Endothelial cell (in vitro differentiated cells): ENCODE results near the gene TMEM106C. TPM values are rescaled to one million over a fixed set of nuclear protein-coding genes. Genes with fewer than 3 reads are reported as not detected.

Experiments
- DNase-seq: peaks from one replicate; pipeline ENCODE4 v3.0.0; 2021; ENCODE audit warnings: low spot score
- H3K27ac Mint-ChIP-seq: one replicate; pipeline ENCODE4 v1.8.0; 2021; ENCODE audit warnings: mixed read lengths, inconsistent platforms; ENCODE audit not compliant: unreplicated experiment
- H3K27me3 Mint-ChIP-seq: one replicate; pipeline ENCODE4 v1.8.0; 2021; ENCODE audit warnings: mild to moderate bottlenecking, moderate library complexity, mixed read lengths, inconsistent platforms; ENCODE audit not compliant: unreplicated experiment
- H3K36me3 Mint-ChIP-seq: one replicate; pipeline ENCODE4 v1.8.0; 2021; ENCODE audit warnings: mild to moderate bottlenecking, low read depth, mixed read lengths, inconsistent platforms; ENCODE audit not compliant: unreplicated experiment
- H3K4me1 Mint-ChIP-seq: one replicate; pipeline ENCODE4 v1.8.0; 2021; ENCODE audit warnings: mild to moderate bottlenecking, mixed read lengths, inconsistent platforms; ENCODE audit not compliant: unreplicated experiment
- H3K4me3 Mint-ChIP-seq: one replicate; pipeline ENCODE4 v1.8.0; 2021; ENCODE audit warnings: mild to moderate bottlenecking, mixed read lengths, inconsistent platforms; ENCODE audit not compliant: unreplicated experiment
- H3K9me3 Mint-ChIP-seq: one replicate; pipeline ENCODE4 v1.8.0; 2021; ENCODE audit warnings: mixed read lengths, inconsistent platforms; ENCODE audit not compliant: unreplicated experiment
- CTCF ChIP-seq: fragments of 200-600 bp; sonication (generic); IDR thresholded peaks from one replicate; pipeline ENCODE4 v1.5.0; 2021; ENCODE audit warnings: antibody characterized with exemption; ENCODE audit not compliant: unreplicated experiment
- total RNA-seq: library from RNA; stranded (reverse); fragmentation: NEBNext Ultra II Directional; extraction: Animal tissue kit (Norgen Biotek cat#: 25700); gene quantifications from one replicate; pipeline ENCODE4 v1.2.1, GENCODE V29; 2021; ENCODE audit not compliant: unreplicated experiment

The TMEM106C gene
- total RNA-seq, 1 donor from 2014 or later = 41.0 TPM

- no peak for TF ChIP-seq CTCF
- DNase-seq = no peak
- no peak overlapping the region for H3K27ac Mint-ChIP-seq
- peaks cover 9% of the 10 kb centered on the region for H3K4me1 Mint-ChIP-seq
- H3K9me3 Mint-ChIP-seq = no peaks in the 10 kb centered on the region
- no peak overlapping the region for H3K4me3 Mint-ChIP-seq
- peaks cover 5% of the 10 kb centered on the region for H3K36me3 Mint-ChIP-seq
- peaks cover 10% of the 10 kb centered on the region for H3K27me3 Mint-ChIP-seq
These were observed 54.1 kb downstream of the TMEM106C start for GRCh38 chr12:48017496-48017895.

GRCh38 chr12:48017921-48018617 lies 54.7 kb downstream of the TMEM106C start:
- H3K4me3 Mint-ChIP-seq = no peak overlapping the region
- peaks cover 13% of the 10 kb centered on the region for H3K4me1 Mint-ChIP-seq
- no peak for DNase-seq
- TF ChIP-seq CTCF = no peak
- peaks cover 12% of the 10 kb centered on the region for H3K27me3 Mint-ChIP-seq
- no peaks in the 10 kb centered on the region for H3K9me3 Mint-ChIP-seq
- peaks cover 5% of the 10 kb centered on the region for H3K36me3 Mint-ChIP-seq
- H3K27ac Mint-ChIP-seq = no peak overlapping the region

Other genes starting within 250 kb of the TMEM106C start
- 1.6 TPM for gene ENDOU, start 238.1 kb upstream of the TMEM106C start, total RNA-seq
- gene RAPGEF3, start 204.7 kb upstream of the TMEM106C start, total RNA-seq = 81.5 TPM
- gene SLC48A1, start 190.4 kb upstream of the TMEM106C start, total RNA-seq = 65.5 TPM
- gene HDAC7, start 143.7 kb upstream of the TMEM106C start, total RNA-seq = 387 TPM
- gene VDR, start 58.6 kb upstream of the TMEM106C start, total RNA-seq = 2.3 TPM
- gene COL2A1, start 40.9 kb downstream of the TMEM106C start, total RNA-seq = 1.9 TPM
- gene SENP1, start 142.5 kb downstream of the TMEM106C start, total RNA-seq = 31.2 TPM
- 97.3 TPM for gene PFKM, start 155.8 kb downstream of the TMEM106C start, total RNA-seq
- 25.6 TPM for gene ASB8, start 193.9 kb downstream of the TMEM106C start, total RNA-seq
- 13.3 TPM for gene CCDC184, start 220.0 kb downstream of the TMEM106C start, total RNA-seq
- not detected for gene OR10AD1, start 239.7 kb downstream of the TMEM106C start, total RNA-seq